GM13976 (cell line): Measurements from ENCODE around the gene CDS2.

Source experiments
- DNase-seq: peaks from one replicate; pipeline ENCODE4 v3.0.0; 2012; ENCODE audit warnings: low spot score
- in situ Hi-C: fragments of 300-500 bp; cut with MboI; formaldehyde crosslinking; loops from one replicate; pipeline ENCODE4 v1.12.0; 2022; ENCODE audit warnings: low sequenced_read_pairs, mixed read lengths, inconsistent platforms; ENCODE audit not compliant: unreplicated experiment
- TF ChIP-seq, protein P1 (sequence below): IDR thresholded peaks from 2 replicates; pipeline ENCODE4 v1.5.1; 2012; ENCODE audit warnings: borderline replicate concordance, mild to moderate bottlenecking; ENCODE audit not compliant: insufficient read depth; ENCODE audit errors: extremely low read depth, missing control alignments, control extremely low read depth

Gene CDS2

GRCh38 chr20:5182615-5183254 lies 55.9 kb downstream of the CDS2 start:
- DNase-seq = no peak
- in situ Hi-C loops = no loop called here
- TF ChIP-seq, protein P1, sequence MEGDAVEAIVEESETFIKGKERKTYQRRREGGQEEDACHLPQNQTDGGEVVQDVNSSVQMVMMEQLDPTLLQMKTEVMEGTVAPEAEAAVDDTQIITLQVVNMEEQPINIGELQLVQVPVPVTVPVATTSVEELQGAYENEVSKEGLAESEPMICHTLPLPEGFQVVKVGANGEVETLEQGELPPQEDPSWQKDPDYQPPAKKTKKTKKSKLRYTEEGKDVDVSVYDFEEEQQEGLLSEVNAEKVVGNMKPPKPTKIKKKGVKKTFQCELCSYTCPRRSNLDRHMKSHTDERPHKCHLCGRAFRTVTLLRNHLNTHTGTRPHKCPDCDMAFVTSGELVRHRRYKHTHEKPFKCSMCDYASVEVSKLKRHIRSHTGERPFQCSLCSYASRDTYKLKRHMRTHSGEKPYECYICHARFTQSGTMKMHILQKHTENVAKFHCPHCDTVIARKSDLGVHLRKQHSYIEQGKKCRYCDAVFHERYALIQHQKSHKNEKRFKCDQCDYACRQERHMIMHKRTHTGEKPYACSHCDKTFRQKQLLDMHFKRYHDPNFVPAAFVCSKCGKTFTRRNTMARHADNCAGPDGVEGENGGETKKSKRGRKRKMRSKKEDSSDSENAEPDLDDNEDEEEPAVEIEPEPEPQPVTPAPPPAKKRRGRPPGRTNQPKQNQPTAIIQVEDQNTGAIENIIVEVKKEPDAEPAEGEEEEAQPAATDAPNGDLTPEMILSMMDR = no peak

DNA sequence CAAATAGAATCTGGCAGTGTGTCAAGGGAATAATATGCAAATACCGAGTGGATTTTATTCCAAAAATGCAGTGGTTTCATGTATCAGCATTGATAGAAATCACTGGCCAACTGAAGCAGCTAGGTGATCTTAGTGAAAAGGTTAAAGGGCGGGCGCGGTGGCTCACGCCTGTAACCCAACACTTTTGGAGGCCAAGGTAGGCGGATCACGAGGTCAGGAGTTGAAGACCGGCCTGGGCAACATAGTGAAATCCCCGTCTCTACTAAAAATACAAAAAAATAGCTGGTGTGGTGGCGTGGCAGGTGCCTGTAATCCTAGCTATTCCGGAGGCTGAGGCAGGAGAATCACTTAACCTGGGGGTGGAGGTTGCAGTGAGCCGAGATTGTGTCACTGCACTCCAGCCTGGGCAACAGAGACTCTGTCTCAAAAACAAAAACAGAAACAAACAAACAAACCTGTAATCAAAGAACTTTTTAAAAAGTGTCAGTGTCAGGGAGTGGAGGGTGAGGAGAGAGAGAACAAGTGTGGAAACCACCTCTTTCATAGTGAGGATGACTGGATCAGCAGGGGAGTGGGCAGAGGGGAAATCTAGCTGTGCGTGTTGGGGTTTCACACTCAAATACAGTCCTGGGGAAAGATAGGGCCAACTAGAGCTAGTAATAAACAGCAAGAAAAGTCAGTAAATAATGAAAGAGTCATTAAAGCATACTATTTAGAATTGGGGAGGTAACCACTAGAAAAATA lies 57.1 kb downstream of the CDS2 start:
- no peak for DNase-seq
- TF ChIP-seq, protein P1 = no peak
- in situ Hi-C loops = no loop called here

DNA sequence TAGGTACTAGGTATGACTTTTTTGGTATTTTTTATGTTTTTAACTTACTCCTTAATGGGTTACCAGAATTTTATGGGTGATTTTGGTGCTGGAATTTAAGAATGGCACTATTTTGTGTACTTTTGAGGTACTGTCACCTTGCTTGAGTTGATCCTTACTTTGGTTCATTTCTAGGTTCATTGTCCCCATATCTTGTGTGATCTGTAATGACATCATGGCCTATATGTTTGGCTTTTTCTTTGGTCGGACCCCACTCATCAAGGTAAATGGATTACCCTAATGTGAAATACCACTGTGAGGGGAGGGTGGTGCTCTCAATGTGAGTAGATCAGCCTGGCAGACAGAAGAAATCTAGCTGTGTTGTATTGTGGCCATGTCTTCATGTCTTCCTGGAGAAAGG lies 57.9 kb downstream of the CDS2 start:
- in situ Hi-C loops = loop anchor here (5.0 kb wide), 1 partner anchor 57 kb away; the partner anchor contains the start of gene CDS2
- no peak for DNase-seq
- TF ChIP-seq, protein P1 = no peak

DNA sequence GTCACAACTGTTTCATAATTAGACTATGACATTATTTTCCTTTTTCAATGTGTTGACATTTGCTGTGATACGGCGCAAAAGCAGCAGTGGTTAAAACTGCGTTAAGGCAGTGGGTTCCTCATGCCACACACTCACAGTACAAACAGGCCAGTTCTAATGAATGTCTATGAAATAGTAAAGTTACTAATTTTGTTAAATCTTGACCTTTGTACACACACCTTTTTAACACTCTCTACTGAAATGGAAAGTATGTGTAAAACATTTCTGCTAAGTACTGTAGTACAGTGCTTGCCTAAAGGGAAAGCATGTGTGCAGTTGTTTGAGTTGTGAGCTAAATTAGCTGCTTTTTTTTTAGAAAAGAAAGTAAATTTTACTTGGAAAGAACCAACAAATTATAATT lies 60.3 kb downstream of the CDS2 start:
- TF ChIP-seq, protein P1 = no peak
- in situ Hi-C loops = loop anchor here (5.0 kb wide), 1 partner anchor 60 kb away; the partner anchor contains the start of gene CDS2
- DNase-seq = no peak

DNA sequence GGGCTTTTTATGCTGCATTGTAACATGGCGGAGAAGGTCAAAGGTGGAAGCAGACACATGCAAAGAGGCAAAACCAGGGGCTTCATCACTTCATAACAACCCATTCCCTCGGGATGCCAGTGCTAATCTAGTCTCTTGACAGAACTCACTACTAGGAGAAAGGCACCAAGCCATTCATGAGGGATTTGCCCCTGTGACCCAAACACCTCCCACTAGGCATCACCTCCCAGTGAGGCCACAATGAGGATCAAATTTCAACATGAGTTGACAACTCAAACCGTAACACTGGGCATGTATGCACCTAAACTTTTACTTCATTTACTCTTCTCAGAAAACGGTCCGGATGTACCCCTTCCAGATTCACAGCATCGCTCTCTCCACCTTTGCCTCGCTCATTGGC lies 61.9 kb downstream of the CDS2 start:
- in situ Hi-C loops = loop anchor here (5.0 kb wide), 1 partner anchor 61 kb away; the partner anchor contains the start of gene CDS2
- DNase-seq = no peak
- TF ChIP-seq, protein P1 = no peak

GRCh38 chr20:5189917-5190316 lies 63.1 kb downstream of the CDS2 start:
- in situ Hi-C loops = loop anchor here (5.0 kb wide), 1 partner anchor 63 kb away; the partner anchor contains the start of gene CDS2
- DNase-seq = no peak

More at GRCh38 chr20:5189917-5190316, 63.1 kb downstream of the CDS2 start:
- TF ChIP-seq, protein P1 = no peak
